Esophagus muscularis mucosa (tissue), 4 donors: ENCODE results near the gene TRAK1. TPM values are rescaled to one million over a fixed set of nuclear protein-coding genes. Genes with fewer than 3 reads are reported as not detected.
A peak's percentile ranks its signal among the peaks of the same experiment; 100 is the strongest.

Source experiments
- DNase-seq: peaks from one replicate; pipeline ENCODE4 v3.0.0-alpha.2; 2017; ENCODE audit errors: extremely low spot score
- H3K27ac ChIP-seq, 4 donors: fragments of 200-600 bp; sonication (generic); replicated peaks in 1 of 4; 1 replicate in 3 of 4; 2 replicates in 1 of 4; pipeline ENCODE4 v1.5.1; 2016 to 2019; ENCODE audit warnings: mild to moderate bottlenecking in 1 of 4
- H3K27me3 ChIP-seq, 4 donors: fragments of 200-600 bp; sonication (generic); one replicate each; pipeline versions ENCODE4 v1.5.1 to v1.6.0; 2016 to 2019
- H3K36me3 ChIP-seq, 4 donors: fragments of 200-600 bp; sonication (generic); one replicate each; pipeline ENCODE4 v1.5.1; 2016 to 2019
- H3K4me1 ChIP-seq, 4 donors: fragments of 200-600 bp; sonication (generic); one replicate each; pipeline ENCODE4 v1.5.1; 2016 to 2019
- H3K4me3 ChIP-seq, 4 donors: fragments of 200-600 bp; sonication (generic); 1 replicate in 2 of 4; 2 replicates in 2 of 4; pipeline ENCODE4 v1.5.1; 2016 to 2019; ENCODE audit warnings: mild to moderate bottlenecking in 4 of 4, moderate library complexity in 1 of 4
- H3K9me3 ChIP-seq, 4 donors: fragments of 200-600 bp; sonication (generic); 1 replicate in 3 of 4; 2 replicates in 1 of 4; pipeline ENCODE4 v1.5.1; 2016 to 2019
- EP300 ChIP-seq: sonication (generic); formaldehyde crosslinking; IDR thresholded peaks from one replicate; pipeline ENCODE4 v1.6.1; 2017; ENCODE audit warnings: antibody characterized with exemption
- POLR2A ChIP-seq: fragments of 450-650 bp; IDR thresholded peaks from one replicate; pipeline ENCODE4 v1.6.1; 2017; ENCODE audit warnings: antibody characterized with exemption, moderate library complexity, mild to moderate bottlenecking, low read depth
- POLR2AphosphoS5 ChIP-seq, 2 donors: sonication (generic); formaldehyde crosslinking; IDR thresholded peaks; one replicate each; pipeline ENCODE4 v1.6.1; 2017; ENCODE audit warnings: antibody characterized with exemption in 2 of 2
- WGBS: methylation state at CpG from one replicate; pipeline ENCODE4 v1.1.5; 2018; 5-methylcytosine and 5-hydroxymethylcytosine counted together
- intact Hi-C: fragments of 100-400 bp; cut with DNase I; formaldehyde crosslinking; loops from one replicate; pipeline ENCODE4 v1.15.1; 2023
- total RNA-seq, 4 donors: library from RNA; depleted of rRNA; stranded (reverse); fragments of >200 nt; gene quantifications; one replicate each; pipeline versions ENCODE4 v1.1.0 to v1.2.1, GENCODE V29; 2016
- TF ChIP-seq, protein P1 (sequence below), 3 experiments: fragments of 200-600 bp in 2 of 3; fragments of 450-650 bp in 1 of 3; sonication (generic) in 2 of 3; IDR thresholded peaks; one replicate each; pipeline ENCODE4 v1.5.1; 2017 to 2019; ENCODE audit warnings: antibody characterized with exemption in 3 of 3, mild to moderate bottlenecking in 2 of 3, moderate library complexity in 1 of 3

Gene TRAK1
- total RNA-seq, 4 donors from 2014 or later, result 45.7 to 74.8 (median 57.7) TPM

DNA sequence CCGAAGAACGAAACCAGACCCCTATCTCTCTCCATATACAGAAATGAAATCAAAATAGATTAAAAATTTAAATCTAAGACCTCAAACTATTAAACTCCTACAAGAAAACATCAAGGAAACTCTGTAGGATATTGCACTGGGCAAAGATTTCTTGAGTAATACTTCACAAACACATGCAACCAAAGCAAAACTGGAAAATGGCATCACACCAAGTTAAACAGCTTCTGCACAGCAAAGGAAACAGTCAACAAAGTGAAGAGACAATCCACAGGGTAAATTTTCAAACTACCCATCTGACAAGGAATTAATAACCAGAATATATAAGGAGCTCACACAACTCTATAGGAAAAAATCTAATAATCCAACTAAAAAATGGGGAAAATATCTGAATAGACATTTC, 145.5 kb downstream of the TRAK1 start:
- intact Hi-C loops, result no loop called here
- DNase-seq, result no peak
- 95% methylated on average over 2 of the region's 2 CpGs for WGBS

GRCh38 chr3:42246091-42246490, 154.9 kb downstream of the TRAK1 start:
- no peak for TF ChIP-seq POLR2AphosphoS5 (IDR thresholded peaks at IDR 0.05)
- TF ChIP-seq POLR2A, result no peak
- TF ChIP-seq EP300, result no peak
- TF ChIP-seq, protein P1, sequence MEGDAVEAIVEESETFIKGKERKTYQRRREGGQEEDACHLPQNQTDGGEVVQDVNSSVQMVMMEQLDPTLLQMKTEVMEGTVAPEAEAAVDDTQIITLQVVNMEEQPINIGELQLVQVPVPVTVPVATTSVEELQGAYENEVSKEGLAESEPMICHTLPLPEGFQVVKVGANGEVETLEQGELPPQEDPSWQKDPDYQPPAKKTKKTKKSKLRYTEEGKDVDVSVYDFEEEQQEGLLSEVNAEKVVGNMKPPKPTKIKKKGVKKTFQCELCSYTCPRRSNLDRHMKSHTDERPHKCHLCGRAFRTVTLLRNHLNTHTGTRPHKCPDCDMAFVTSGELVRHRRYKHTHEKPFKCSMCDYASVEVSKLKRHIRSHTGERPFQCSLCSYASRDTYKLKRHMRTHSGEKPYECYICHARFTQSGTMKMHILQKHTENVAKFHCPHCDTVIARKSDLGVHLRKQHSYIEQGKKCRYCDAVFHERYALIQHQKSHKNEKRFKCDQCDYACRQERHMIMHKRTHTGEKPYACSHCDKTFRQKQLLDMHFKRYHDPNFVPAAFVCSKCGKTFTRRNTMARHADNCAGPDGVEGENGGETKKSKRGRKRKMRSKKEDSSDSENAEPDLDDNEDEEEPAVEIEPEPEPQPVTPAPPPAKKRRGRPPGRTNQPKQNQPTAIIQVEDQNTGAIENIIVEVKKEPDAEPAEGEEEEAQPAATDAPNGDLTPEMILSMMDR (IDR thresholded peaks at IDR 0.05), result no peak
- intact Hi-C loops, result no loop called here
- Histone ChIP-seq H3K9me3 (no peaks in the 10 kb centered on the region), H3K36me3 (no peaks in the 10 kb centered on the region), H3K27ac (no peak overlapping the region), H3K4me3 (no peak overlapping the region), H3K4me1 (peaks cover 0 to 7% (median 0%) of the 10 kb centered on the region in 4 donors), H3K27me3 (peaks cover 0 to 7% (median 0%) of the 10 kb centered on the region in 4 donors)
- 40% methylated on average over 1 of the region's 1 CpG for WGBS
- DNase-seq, result no peak

More for the DNA sequence above, 145.5 kb downstream of the TRAK1 start:
- Histone ChIP-seq H3K27ac (no peak overlapping the region), H3K36me3 (no peaks in the 10 kb centered on the region), H3K27me3 (no peaks in the 10 kb centered on the region), H3K4me1 (no peaks in the 10 kb centered on the region), H3K4me3 (no peak overlapping the region), H3K9me3 (peaks cover 0 to 17% (median 13%) of the 10 kb centered on the region in 4 donors)
- TF ChIP-seq EP300, result no peak
- no peak for TF ChIP-seq POLR2AphosphoS5 (IDR thresholded peaks at IDR 0.05)
- TF ChIP-seq, protein P1 (IDR thresholded peaks at IDR 0.05), result no peak
- TF ChIP-seq POLR2A, result no peak

DNA sequence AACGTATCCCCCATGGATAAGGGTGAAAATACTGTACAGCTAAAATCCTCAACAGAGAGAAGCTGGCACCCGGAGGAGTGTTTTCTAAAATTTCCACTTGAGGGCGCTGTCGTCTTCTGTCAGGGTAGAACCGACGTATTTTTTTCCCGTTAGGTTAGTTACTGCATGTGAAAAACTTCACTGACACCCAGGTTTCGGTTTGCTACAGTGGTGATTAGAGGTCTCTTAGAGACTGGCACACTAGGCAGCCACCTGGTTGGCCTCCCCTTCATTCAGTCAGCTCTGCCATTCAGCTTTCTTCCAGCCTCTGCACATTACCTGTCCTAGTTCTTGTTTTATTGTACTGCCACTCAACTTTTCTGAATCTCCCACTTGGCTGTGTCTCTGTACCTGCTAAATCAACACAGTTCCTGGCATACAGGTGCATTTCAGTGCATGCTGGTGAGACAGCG, 156.4 kb downstream of the TRAK1 start:
- intact Hi-C loops, result loop anchor here (1.0 kb wide), 1 partner anchor 197 kb away; no protein-coding TSS in a partner anchor
- Histone ChIP-seq H3K9me3 (no peaks in the 10 kb centered on the region), H3K36me3 (no peaks in the 10 kb centered on the region), H3K27me3 (peaks cover 0 to 7% (median 0%) of the 10 kb centered on the region in 4 donors), H3K4me1 (peaks cover 0 to 7% (median 0%) of the 10 kb centered on the region in 4 donors), H3K4me3 (no peak overlapping the region), H3K27ac (no peak overlapping the region)
- 11% methylated on average over 9 of the region's 9 CpGs for WGBS
- no peak for TF ChIP-seq POLR2A
- TF ChIP-seq, protein P1 (IDR thresholded peaks at IDR 0.05), result peak; percentile 68 to 80 (median 77)
- no peak for DNase-seq

- intact Hi-C loops, result no loop called here
- TF ChIP-seq POLR2A, result no peak
- no peak for TF ChIP-seq POLR2AphosphoS5 (IDR thresholded peaks at IDR 0.05)
- TF ChIP-seq, protein P1 (IDR thresholded peaks at IDR 0.05), result no peak
- TF ChIP-seq EP300, result no peak
- Histone ChIP-seq H3K27me3 (peaks cover 0 to 21% (median 0%) of the 10 kb centered on the region in 4 donors), H3K9me3 (no peaks in the 10 kb centered on the region), H3K27ac (no peak overlapping the region), H3K4me3 (no peak overlapping the region), H3K4me1 (peaks cover 0 to 7% (median 0%) of the 10 kb centered on the region in 4 donors), H3K36me3 (no peaks in the 10 kb centered on the region)
- 84% methylated on average over 1 of the region's 1 CpG for WGBS
- no peak for DNase-seq
These were observed 159.6 kb downstream of the TRAK1 start for GRCh38 chr3:42250761-42251160.

DNA sequence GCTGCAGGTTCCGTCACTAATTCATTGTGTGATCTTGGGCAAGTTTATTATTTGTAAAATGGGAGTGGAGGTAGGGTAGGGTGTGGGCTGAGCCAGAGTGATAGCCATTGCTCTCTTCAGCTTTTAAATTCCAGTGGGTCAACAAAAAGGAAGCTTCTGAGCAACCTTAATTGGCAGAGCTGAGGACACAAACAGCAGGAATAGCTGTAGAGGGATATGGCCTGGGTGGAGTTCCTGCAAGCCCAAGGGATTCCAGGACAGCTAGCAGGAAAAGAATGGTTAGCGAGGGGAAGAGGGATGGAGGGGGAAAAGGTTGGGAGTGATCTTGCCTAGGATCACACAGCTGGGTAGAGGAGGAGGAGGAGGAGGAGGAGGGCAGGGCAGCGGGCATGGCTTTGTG, 163.4 kb downstream of the TRAK1 start:
- no peak overlapping the region for H3K27ac ChIP-seq
- intact Hi-C loops, result no loop called here
- TF ChIP-seq, protein P1 (IDR thresholded peaks at IDR 0.05), result no peak
- no peak for TF ChIP-seq POLR2AphosphoS5 (IDR thresholded peaks at IDR 0.05)
- TF ChIP-seq EP300, result no peak
- TF ChIP-seq POLR2A, result no peak

More for the DNA sequence above, 163.4 kb downstream of the TRAK1 start:
- Histone ChIP-seq H3K9me3 (no peaks in the 10 kb centered on the region), H3K36me3 (no peaks in the 10 kb centered on the region), H3K4me3 (no peak overlapping the region), H3K27me3 (peaks cover 0 to 32% (median 0%) of the 10 kb centered on the region in 4 donors), H3K4me1 (no peaks in the 10 kb centered on the region)
- WGBS, result 62% methylated on average over 3 of the region's 3 CpGs
- DNase-seq, result no peak
